H1 (cell line): ENCODE measurements around the gene RAD23A. TPM values are rescaled to one million over a fixed set of nuclear protein-coding genes. Genes with fewer than 3 reads are reported as not detected.

ENCODE experiments used
- CTCF ChIA-PET: fragments of 300-600 bp; sonication (Branson Sonifier 250); formaldehyde crosslinking; loops from one replicate; lab custom pipeline; 2021; ENCODE audit not compliant: partially characterized antibody; lab: Charles Lee
- POLR2A ChIA-PET: fragments of 300-600 bp; sonication (Branson Sonifier 250); formaldehyde crosslinking; loops from one replicate; lab custom pipeline; 2021; ENCODE audit warnings: inconsistent platforms; ENCODE audit not compliant: partially characterized antibody; lab: Charles Lee
- DNase-seq, 2 experiments: peaks; one replicate each; pipeline versions ENCODE4 v3.0.0 to v3.0.0-alpha.2; 2010 to 2022; ENCODE audit warnings: low spot score in 2 of 2, low read depth in 1 of 2, mixed read lengths in 1 of 2
- FAIRE-seq: peaks from 2 replicates; lab custom pipeline; 2011; peaks lifted over from hg19 to GRCh38; lab: Jason Lieb, UNC
- H2AFZ ChIP-seq: 2 replicates; pipeline ENCODE4 v1.8.1; 2012; ENCODE audit warnings: low read length, inconsistent platforms
- H2AK5ac ChIP-seq: 2 replicates; pipeline ENCODE4 v1.6.1; 2013; ENCODE audit warnings: low read depth, low read length
- H2BK120ac ChIP-seq: replicated peaks from 2 replicates; pipeline ENCODE3; 2013; ENCODE audit warnings: low read depth, low read length, inconsistent platforms
- H2BK12ac ChIP-seq: 2 replicates; pipeline ENCODE4 v1.6.1; 2013; ENCODE audit warnings: low read depth, low read length
- H2BK15ac ChIP-seq: 2 replicates; pipeline ENCODE4 v1.6.1; 2013; ENCODE audit warnings: low read length
- H2BK20ac ChIP-seq: 2 replicates; pipeline ENCODE4 v1.6.1; 2013; ENCODE audit warnings: low read length
- H2BK5ac ChIP-seq: 2 replicates; pipeline ENCODE4 v1.6.1; 2013; ENCODE audit warnings: low read depth, low read length
- H3K14ac ChIP-seq: 2 replicates; pipeline ENCODE4 v1.6.1; 2013; ENCODE audit warnings: inconsistent platforms; ENCODE audit not compliant: insufficient read length
- H3K18ac ChIP-seq: 2 replicates; pipeline ENCODE4 v1.6.1; 2013; ENCODE audit warnings: low read length; ENCODE audit errors: extremely low read depth
- H3K23ac ChIP-seq: 2 replicates; pipeline ENCODE4 v1.6.1; 2013; ENCODE audit warnings: inconsistent platforms; ENCODE audit not compliant: insufficient read length
- H3K23me2 ChIP-seq: 2 replicates; pipeline ENCODE4 v1.6.1; 2013; ENCODE audit warnings: low read depth, low read length
- H3K27ac ChIP-seq: 2 replicates; pipeline ENCODE4 v1.6.1; 2011; ENCODE audit warnings: low read depth, low read length, inconsistent platforms
- H3K27me3 ChIP-seq, 4 experiments: replicated peaks in 1 of 4; 1 replicate in 1 of 4; 2 replicates in 3 of 4; pipeline versions ENCODE4 v1.6.1 to v1.8.1; 2011 to 2013; ENCODE audit warnings: low read length in 3 of 4, mild to moderate bottlenecking in 3 of 4, inconsistent platforms in 2 of 4, mixed read lengths in 2 of 4, moderate library complexity in 1 of 4; ENCODE audit not compliant: control insufficient read depth in 3 of 4, insufficient read depth in 3 of 4; ENCODE audit errors: extremely low read depth in 1 of 4
- H3K36me3 ChIP-seq, 4 experiments: 2 replicates each; pipeline versions ENCODE4 v1.6.1 to v1.8.1; 2011 to 2013; ENCODE audit warnings: mild to moderate bottlenecking in 4 of 4, low read length in 3 of 4, moderate library complexity in 2 of 4, control low read depth in 1 of 4, inconsistent platforms in 1 of 4; ENCODE audit not compliant: insufficient read depth in 4 of 4, control insufficient read depth in 2 of 4
- H3K4ac ChIP-seq: replicated peaks from 2 replicates; pipeline ENCODE3; 2013; ENCODE audit warnings: low read length, low read depth, mixed read lengths, inconsistent platforms; ENCODE audit not compliant: insufficient read length
- H3K4me1 ChIP-seq, 4 experiments: replicated peaks in 1 of 4; 1 replicate in 1 of 4; 2 replicates in 3 of 4; pipeline versions ENCODE4 v1.6.1 to v1.8.1; 2011 to 2013; ENCODE audit warnings: low read length in 3 of 4, inconsistent platforms in 2 of 4, mixed read lengths in 1 of 4; ENCODE audit not compliant: insufficient read depth in 4 of 4, control insufficient read depth in 3 of 4
- H3K4me2 ChIP-seq, 2 experiments: 2 replicates each; pipeline versions ENCODE4 v1.6.1 to v1.8.1; 2011 to 2013; ENCODE audit warnings: low read depth in 2 of 2, low read length in 2 of 2, control low read depth in 1 of 2, inconsistent platforms in 1 of 2, mild to moderate bottlenecking in 1 of 2; ENCODE audit not compliant: insufficient read depth in 1 of 2
- H3K4me3 ChIP-seq, 4 experiments: fragments of 200-600, 300-600 bp in 1 of 4; sonication (generic), shearing (Covaris generic), sonication (Bioruptor Twin) in 1 of 4; 2 replicates each; pipeline versions ENCODE4 v1.5.1 to v1.8.1; 2011 to 2016; ENCODE audit warnings: low read length in 4 of 4, low read depth in 3 of 4, control low read depth in 2 of 4, inconsistent platforms in 2 of 4, mild to moderate bottlenecking in 2 of 4, mixed read lengths in 1 of 4, moderate library complexity in 1 of 4; ENCODE audit not compliant: insufficient read depth in 2 of 4; ENCODE audit errors: extremely low read depth in 1 of 4
- H3K56ac ChIP-seq: replicated peaks from 2 replicates; pipeline ENCODE3; 2013; ENCODE audit warnings: low read depth, mild to moderate bottlenecking, mixed read lengths, low read length, inconsistent platforms; ENCODE audit not compliant: insufficient read length
- H3K79me1 ChIP-seq: 2 replicates; pipeline ENCODE4 v1.6.1; 2013; ENCODE audit warnings: low read depth, low read length, control low read depth
- H3K79me2 ChIP-seq, 2 experiments: 2 replicates each; pipeline versions ENCODE4 v1.6.1 to v1.8.1; 2012 to 2013; ENCODE audit warnings: low read length in 2 of 2, mild to moderate bottlenecking in 2 of 2, inconsistent platforms in 1 of 2; ENCODE audit not compliant: insufficient read depth in 2 of 2, control insufficient read depth in 1 of 2
- H3K9ac ChIP-seq, 4 experiments: replicated peaks in 1 of 4; 1 replicate in 1 of 4; 2 replicates in 3 of 4; pipeline versions ENCODE4 v1.6.1 to v1.8.1; 2011 to 2013; ENCODE audit warnings: low read depth in 3 of 4, low read length in 3 of 4, control low read depth in 2 of 4, mild to moderate bottlenecking in 2 of 4, moderate library complexity in 2 of 4, inconsistent platforms in 1 of 4; ENCODE audit errors: extremely low read depth in 1 of 4
- H3K9me3 ChIP-seq, 2 experiments: 2 replicates each; pipeline versions ENCODE4 v1.6.1 to v1.8.1; 2012 to 2013; ENCODE audit warnings: mild to moderate bottlenecking in 2 of 2, moderate library complexity in 2 of 2, control low read depth in 1 of 2, inconsistent platforms in 1 of 2, low read depth in 1 of 2, low read length in 1 of 2, mixed read lengths in 1 of 2; ENCODE audit not compliant: insufficient read depth in 2 of 2
- H4K20me1 ChIP-seq, 2 experiments: replicated peaks in 1 of 2; 2 replicates each; pipeline versions ENCODE3 to v1.8.1; 2011 to 2013; ENCODE audit warnings: inconsistent platforms in 2 of 2, low read length in 2 of 2, mild to moderate bottlenecking in 1 of 2; ENCODE audit not compliant: insufficient read depth in 2 of 2, control insufficient read depth in 1 of 2
- H4K5ac ChIP-seq: 2 replicates; pipeline ENCODE4 v1.6.1; 2013; ENCODE audit warnings: low read length, low read depth, mixed read lengths, inconsistent platforms; ENCODE audit not compliant: insufficient read length
- H4K8ac ChIP-seq: 2 replicates; pipeline ENCODE4 v1.8.0; 2013; ENCODE audit warnings: mild to moderate bottlenecking, moderate library complexity, low read length, inconsistent platforms; ENCODE audit not compliant: insufficient read depth; ENCODE audit errors: extremely low read depth
- H4K91ac ChIP-seq: replicated peaks from 2 replicates; pipeline ENCODE3; 2013; ENCODE audit warnings: low read length, mixed read lengths, inconsistent platforms; ENCODE audit not compliant: insufficient read length
- POLR2AphosphoS5 ChIP-seq: IDR thresholded peaks from 2 replicates; pipeline ENCODE4 v1.6.1; 2011; ENCODE audit warnings: low read depth, low read length
- SIN3A ChIP-seq, 2 experiments: IDR thresholded peaks in 1 of 2; conservative IDR thresholded peaks in 1 of 2; 2 replicates each; pipeline ENCODE4 v1.6.1; 2011 to 2012; ENCODE audit warnings: low read length in 2 of 2, improper control_type of control experiment in 1 of 2, low read depth in 1 of 2, mild to moderate bottlenecking in 1 of 2
- SP1 ChIP-seq: IDR thresholded peaks from 2 replicates; pipeline ENCODE4 v1.6.1; 2011; ENCODE audit warnings: low read depth, low read length
- TEAD4 ChIP-seq: IDR thresholded peaks from 2 replicates; pipeline ENCODE4 v1.6.1; 2012; ENCODE audit warnings: low read depth, low read length, inconsistent platforms, mixed read lengths
- WGBS, 2 experiments: shearing (Covaris generic) in 1 of 2; methylation state at CpG; one replicate each; pipeline versions ENCODE4 v1.1.6 to v1.1.7; 2013 to 2015; ENCODE audit warnings: low lambda C conversion rate in 2 of 2, mixed read lengths in 2 of 2, inconsistent platforms in 1 of 2, low coverage in 1 of 2, missing lambda C conversion rate in 1 of 2; ENCODE audit not compliant: insufficient replicate concordance in 2 of 2, insufficient coverage in 1 of 2, insufficient read length in 1 of 2; ENCODE audit errors: extremely low coverage in 1 of 2, missing lambda C conversion rate in 1 of 2; 5-methylcytosine and 5-hydroxymethylcytosine counted together
- polyA plus RNA-seq, 7 experiments: library from polyadenylated mRNA; depleted of rRNA in 3 of 7; stranded (reverse) in 5 of 7; unstranded in 2 of 7; fragments of >200 nt in 5 of 7; fragments of 200-250 nt in 2 of 7; gene quantifications; 1 replicate in 5 of 7; 2 replicates in 1 of 7; 4 replicates in 1 of 7; pipeline versions ENCODE4 v1.2.1 to v1.2.3, GENCODE V29; 2011 to 2013; ENCODE audit warnings: missing spikeins in 2 of 7, mixed read lengths in 2 of 7
- total RNA-seq: library from RNA; stranded (reverse); fragmentation: NEBNext Ultra II Directional; extraction: Animal tissue kit (Norgen Biotek cat#: 25700); gene quantifications from 2 replicates; pipeline ENCODE4 v1.2.1, GENCODE V29; 2021

RAD23A gene
- total and polyA plus RNA-seq, 2 of the 8 experiments (the other 6 are each of a cell fraction or from before 2014, with no cell fraction given) = 40.0 to 76.1 TPM

GRCh38 chr19:12939975-12940423 lies 5.7 kb upstream of the RAD23A start:
- no peak overlapping the region for H3K27ac ChIP-seq
- H3K9ac ChIP-seq = peak overlapping the region in 1 of 4 experiments; percentile 37; a peak in 2 of 7 replicates
- H4K8ac ChIP-seq = peak overlapping the region; percentile 42
- H4K91ac ChIP-seq = no peak overlapping the region
- H3K18ac ChIP-seq = no peak overlapping the region
- no peak overlapping the region for H2BK12ac ChIP-seq
- DNase-seq = no peak
- CTCF ChIA-PET = interaction anchor here (0.7 kb wide), 1 partner anchor 25 kb away, joined by 5 read pairs; no protein-coding TSS in a partner anchor
- no peaks in the 10 kb centered on the region for H3K27me3 ChIP-seq
- peak overlapping the region; percentile 75 to 90 for H3K4me2 ChIP-seq
- POLR2A ChIA-PET = interaction anchor here (0.7 to 3.3 kb wide), 5 partner anchors 8 to 54 kb away, joined by 3 to 71 read pairs (median 6); partner anchors contain the start of genes GADD45GIP1 and GCDH
- TF ChIP-seq SP1 (peak; percentile 56; the same call in 1 of the 2 replicates), SIN3A (conservative IDR thresholded peaks at IDR 0.05 in 1 of 2, IDR thresholded peaks at IDR 0.05 in 1 of 2; ENCODE audit: low read depth in 1 of 2, low read length in 2 of 2) (peak in 1 of 2 experiments; percentile 54; a peak in 1 of 4 replicates), POLR2AphosphoS5 (peak; percentile 47; the same call in 1 of the 2 replicates), TEAD4 (no peak)
- TF ChIP-seq, all 59 proteins: peak for 3
- H3K79me1 ChIP-seq = no peaks in the 10 kb centered on the region; the same call in 1 of the 2 replicates
- peaks cover 19 to 57% (median 38%) of the 10 kb centered on the region in 4 experiments for H3K36me3 ChIP-seq
- WGBS, 2 experiments = 86% methylated on average over 10 of the region's 10 CpGs; no CpG with 5 or more reads in 1 of the 2 experiments
- H4K5ac ChIP-seq = no peak overlapping the region
- H3K9me3 ChIP-seq = no peaks in the 10 kb centered on the region
- FAIRE-seq = no peak
- H2AK5ac ChIP-seq = no peak overlapping the region
- no peak overlapping the region for H2AFZ ChIP-seq
- H3K4ac ChIP-seq = no peak overlapping the region
- H3K23me2 ChIP-seq = peaks cover 11% of the 10 kb centered on the region; the same call in 1 of the 2 replicates
- H2BK5ac ChIP-seq = 0 out of 2 replicates have a peak overlapping the region, but pooled peaks have one; percentile 2
- H2BK120ac ChIP-seq = no peak overlapping the region
- H2BK20ac ChIP-seq = no peak overlapping the region
- H4K20me1 ChIP-seq = peaks cover 12 to 18% of the 10 kb centered on the region in 2 experiments
- no peak overlapping the region for H2BK15ac ChIP-seq
- H3K14ac ChIP-seq = no peak overlapping the region
- no peak overlapping the region for H3K23ac ChIP-seq
- H3K4me3 ChIP-seq = peak overlapping the region; percentile 68 to 97 (median 93); a peak in 5 of 8 replicates
- H3K56ac ChIP-seq = no peak overlapping the region
- peaks cover 13 to 26% of the 10 kb centered on the region in 2 experiments for H3K79me2 ChIP-seq
- peaks cover 0 to 23% (median 13%) of the 10 kb centered on the region in 4 experiments; a peak in 6 of 7 replicates for H3K4me1 ChIP-seq
